T-helper 22 cell (primary cell): ENCODE data around the gene FBXW7.

Experiments used
- DNase-seq: peaks from one replicate; pipeline ENCODE4 v3.0.0-alpha.2; 2020; ENCODE audit warnings: low read depth

The FBXW7 gene

GRCh38 chr4:152427981-152428380, 107.9 kb downstream of the FBXW7 start:
- no peak for DNase-seq

- no peak for DNase-seq
Observed at GRCh38 chr4:152424977-152425376, 110.9 kb downstream of the FBXW7 start.

- no peak for DNase-seq
Observed at GRCh38 chr4:152424396-152424795, 111.5 kb downstream of the FBXW7 start.

GRCh38 chr4:152422817-152423320, 113.0 kb downstream of the FBXW7 start:
- DNase-seq = no peak

- no peak for DNase-seq
Observed at GRCh38 chr4:152421576-152421975, 114.3 kb downstream of the FBXW7 start.

GRCh38 chr4:152419809-152420208, 116.1 kb downstream of the FBXW7 start:
- no peak for DNase-seq

- DNase-seq = no peak
Observed at GRCh38 chr4:152417673-152418072, 118.2 kb downstream of the FBXW7 start.

- DNase-seq = no peak
Observed at GRCh38 chr4:152415980-152416379, 119.9 kb downstream of the FBXW7 start.

GRCh38 chr4:152408514-152409327, 127.2 kb downstream of the FBXW7 start:
- DNase-seq = no peak

GRCh38 chr4:152401424-152401823, 134.5 kb downstream of the FBXW7 start:
- DNase-seq = no peak

GRCh38 chr4:152399246-152399645, 136.6 kb downstream of the FBXW7 start:
- DNase-seq = no peak

GRCh38 chr4:152398060-152398459, 137.8 kb downstream of the FBXW7 start:
- no peak for DNase-seq

- DNase-seq = no peak
Observed at GRCh38 chr4:152394791-152395190, 141.1 kb downstream of the FBXW7 start.

GRCh38 chr4:152392079-152392478, 143.8 kb downstream of the FBXW7 start:
- no peak for DNase-seq

GRCh38 chr4:152390216-152390615, 145.7 kb downstream of the FBXW7 start:
- DNase-seq = no peak

- DNase-seq = no peak
Observed at GRCh38 chr4:152389359-152389758, 146.5 kb downstream of the FBXW7 start.

- DNase-seq = no peak
Observed at GRCh38 chr4:152385551-152385950, 150.3 kb downstream of the FBXW7 start.

- DNase-seq = no peak
Observed at GRCh38 chr4:152382057-152382785, 153.7 kb downstream of the FBXW7 start.

- no peak for DNase-seq
Observed at GRCh38 chr4:152380919-152381318, 155.0 kb downstream of the FBXW7 start.

GRCh38 chr4:152380185-152380584, 155.7 kb downstream of the FBXW7 start:
- no peak for DNase-seq

GRCh38 chr4:152374606-152375285, 161.1 kb downstream of the FBXW7 start:
- no peak for DNase-seq

- no peak for DNase-seq
Observed at GRCh38 chr4:152374153-152374552, 161.7 kb downstream of the FBXW7 start.

- no peak for DNase-seq
Observed at GRCh38 chr4:152372444-152372843, 163.4 kb downstream of the FBXW7 start.
